ENCODE data around the gene ZSWIM1. TPM values are rescaled to one million over a fixed set of nuclear protein-coding genes. Genes with fewer than 3 reads are reported as not detected.

ZSWIM1 gene
- total RNA-seq, 1 experiment from 2014 or later, result 7.6 TPM

DNA sequence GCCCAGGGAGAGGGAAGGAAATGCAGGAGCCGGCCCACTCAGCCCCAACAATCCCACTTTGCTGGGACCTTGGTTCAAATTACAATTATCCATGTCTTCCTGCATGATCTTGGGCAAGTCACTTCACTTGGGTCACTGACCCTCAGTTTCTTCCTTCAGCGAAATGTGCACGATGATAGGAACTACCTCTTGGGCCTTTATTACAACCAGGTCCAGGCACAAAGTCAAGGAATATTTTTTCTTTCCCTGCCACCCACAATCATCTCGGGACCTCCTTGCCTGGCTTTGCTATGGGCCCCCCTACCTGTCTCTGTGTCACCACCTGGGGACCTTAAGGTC lies 31.3 kb downstream of the ZSWIM1 start:
- no peak overlapping the region for H3K4me3 Mint-ChIP-seq (ENCODE audit: unreplicated experiment)
- peaks cover 16% of the 10 kb centered on the region for H3K27me3 Mint-ChIP-seq (ENCODE audit: insufficient read depth, unreplicated experiment)
- ChIA-PET CTCF (no interaction called here), POLR2A (no interaction called here)
- intact Hi-C loops (cut with micrococcal nuclease), result no loop called here
- H3K4me1 Mint-ChIP-seq (ENCODE audit: insufficient read depth, unreplicated experiment), result peaks cover 6% of the 10 kb centered on the region
- no peak overlapping the region for H3K27ac Mint-ChIP-seq (ENCODE audit: low read depth, unreplicated experiment)
- TF ChIP-seq, protein P1, sequence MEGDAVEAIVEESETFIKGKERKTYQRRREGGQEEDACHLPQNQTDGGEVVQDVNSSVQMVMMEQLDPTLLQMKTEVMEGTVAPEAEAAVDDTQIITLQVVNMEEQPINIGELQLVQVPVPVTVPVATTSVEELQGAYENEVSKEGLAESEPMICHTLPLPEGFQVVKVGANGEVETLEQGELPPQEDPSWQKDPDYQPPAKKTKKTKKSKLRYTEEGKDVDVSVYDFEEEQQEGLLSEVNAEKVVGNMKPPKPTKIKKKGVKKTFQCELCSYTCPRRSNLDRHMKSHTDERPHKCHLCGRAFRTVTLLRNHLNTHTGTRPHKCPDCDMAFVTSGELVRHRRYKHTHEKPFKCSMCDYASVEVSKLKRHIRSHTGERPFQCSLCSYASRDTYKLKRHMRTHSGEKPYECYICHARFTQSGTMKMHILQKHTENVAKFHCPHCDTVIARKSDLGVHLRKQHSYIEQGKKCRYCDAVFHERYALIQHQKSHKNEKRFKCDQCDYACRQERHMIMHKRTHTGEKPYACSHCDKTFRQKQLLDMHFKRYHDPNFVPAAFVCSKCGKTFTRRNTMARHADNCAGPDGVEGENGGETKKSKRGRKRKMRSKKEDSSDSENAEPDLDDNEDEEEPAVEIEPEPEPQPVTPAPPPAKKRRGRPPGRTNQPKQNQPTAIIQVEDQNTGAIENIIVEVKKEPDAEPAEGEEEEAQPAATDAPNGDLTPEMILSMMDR (IDR thresholded peaks at IDR 0.05; ENCODE audit: unreplicated experiment), result no peak
- no peaks in the 10 kb centered on the region for H3K36me3 Mint-ChIP-seq (ENCODE audit: insufficient read depth, unreplicated experiment)
- no peak for DNase-seq (ENCODE audit: unreplicated experiment)
- H3K9me3 Mint-ChIP-seq (ENCODE audit: unreplicated experiment), result no peaks in the 10 kb centered on the region
- BruUV-seq (replicated peaks), result no TSS peak

DNA sequence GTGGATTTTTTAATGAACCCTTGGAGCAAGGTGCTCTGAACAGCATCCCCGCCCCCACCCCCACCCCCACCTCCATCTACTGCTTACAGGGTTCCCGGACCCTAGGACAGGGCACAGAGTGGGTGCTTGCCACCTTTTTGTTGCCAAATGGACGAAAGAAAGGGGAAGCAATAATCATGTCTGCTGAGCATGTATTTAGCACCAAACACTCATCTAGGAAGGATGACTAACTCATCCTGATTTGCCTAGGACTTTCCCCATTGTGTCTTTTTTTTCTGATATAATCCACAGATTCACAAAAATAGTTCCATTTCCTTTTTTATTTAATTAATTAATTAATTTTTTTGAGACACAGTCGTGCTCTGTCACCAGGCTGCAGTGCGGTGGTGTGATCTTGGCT lies 32.1 kb downstream of the ZSWIM1 start:
- Mint-ChIP-seq H3K27me3 (ENCODE audit: insufficient read depth, unreplicated experiment) (peaks cover 16% of the 10 kb centered on the region), H3K9me3 (ENCODE audit: unreplicated experiment) (no peaks in the 10 kb centered on the region), H3K36me3 (ENCODE audit: insufficient read depth, unreplicated experiment) (no peaks in the 10 kb centered on the region), H3K4me3 (ENCODE audit: unreplicated experiment) (no peak overlapping the region), H3K4me1 (ENCODE audit: insufficient read depth, unreplicated experiment) (peaks cover 6% of the 10 kb centered on the region), H3K27ac (ENCODE audit: low read depth, unreplicated experiment) (no peak overlapping the region)
- POLR2A ChIA-PET, result no interaction called here
- no TSS peak for BruUV-seq (replicated peaks)
- intact Hi-C loops (cut with micrococcal nuclease), result no loop called here
- TF ChIP-seq, protein P1 (IDR thresholded peaks at IDR 0.05; ENCODE audit: unreplicated experiment), result no peak
- CTCF ChIA-PET, result no interaction called here
- no peak for DNase-seq (ENCODE audit: unreplicated experiment)

GRCh38 chr20:45917790-45918141 lies 36.7 kb downstream of the ZSWIM1 start:
- TF ChIP-seq, protein P1 (IDR thresholded peaks at IDR 0.05; ENCODE audit: unreplicated experiment), result no peak
- no peak overlapping the region for H3K27ac Mint-ChIP-seq (ENCODE audit: low read depth, unreplicated experiment)
- BruUV-seq (replicated peaks), result no TSS peak

GRCh38 chr20:45918182-45918737 lies 37.2 kb downstream of the ZSWIM1 start:
- POLR2A ChIA-PET, result interaction anchor here (1.1 to 3.1 kb wide), 2 partner anchors 13 to 80 kb away, joined by 4 to 12 read pairs; no protein-coding TSS in a partner anchor
- intact Hi-C loops (cut with micrococcal nuclease), result no loop called here
- no peaks in the 10 kb centered on the region for H3K9me3 Mint-ChIP-seq (ENCODE audit: unreplicated experiment)
- BruUV-seq (replicated peaks), result no TSS peak
- DNase-seq (ENCODE audit: unreplicated experiment), result no peak
- no peak overlapping the region for H3K4me3 Mint-ChIP-seq (ENCODE audit: unreplicated experiment)
- TF ChIP-seq, protein P1 (IDR thresholded peaks at IDR 0.05; ENCODE audit: unreplicated experiment), result no peak
- H3K27me3 Mint-ChIP-seq (ENCODE audit: insufficient read depth, unreplicated experiment), result peaks cover 36% of the 10 kb centered on the region
- no peaks in the 10 kb centered on the region for H3K36me3 Mint-ChIP-seq (ENCODE audit: insufficient read depth, unreplicated experiment)
- H3K27ac Mint-ChIP-seq (ENCODE audit: low read depth, unreplicated experiment), result no peak overlapping the region
- H3K4me1 Mint-ChIP-seq (ENCODE audit: insufficient read depth, unreplicated experiment), result peaks cover 6% of the 10 kb centered on the region
- CTCF ChIA-PET, result interaction anchor here (0.6 kb wide), 1 partner anchor 27 kb away, joined by 4 read pairs; the partner anchor contains the start of gene CTSA

More at GRCh38 chr20:45917790-45918141, 36.7 kb downstream of the ZSWIM1 start:
- H3K9me3 Mint-ChIP-seq (ENCODE audit: unreplicated experiment), result no peaks in the 10 kb centered on the region
- intact Hi-C loops (cut with micrococcal nuclease), result no loop called here
- CTCF ChIA-PET, result no interaction called here
- H3K27me3 Mint-ChIP-seq (ENCODE audit: insufficient read depth, unreplicated experiment), result peaks cover 36% of the 10 kb centered on the region
- H3K36me3 Mint-ChIP-seq (ENCODE audit: insufficient read depth, unreplicated experiment), result no peaks in the 10 kb centered on the region
- H3K4me3 Mint-ChIP-seq (ENCODE audit: unreplicated experiment), result no peak overlapping the region
- H3K4me1 Mint-ChIP-seq (ENCODE audit: insufficient read depth, unreplicated experiment), result peaks cover 6% of the 10 kb centered on the region
- DNase-seq (ENCODE audit: unreplicated experiment), result no peak
- POLR2A ChIA-PET, result interaction anchor here (0.7 to 3.1 kb wide), 4 partner anchors 9 to 17 kb away, joined by 3 to 12 read pairs (median 4); partner anchors contain the start of gene PCIF1

Data from MCF 10A (cell line).